Liver (tissue), 3 donors: ENCODE results near the gene PSMD1.

Experiments
- EGR1 ChIP-seq, 2 donors: IDR thresholded peaks; 2 replicates each; pipeline ENCODE4 v1.6.1; 2016 to 2018; ENCODE audit warnings: antibody characterized with exemption in 2 of 2, low read depth in 2 of 2
- FOXA1 ChIP-seq: IDR thresholded peaks from 2 replicates; pipeline ENCODE4 v1.6.1; 2016; ENCODE audit warnings: antibody characterized with exemption
- GABPA ChIP-seq, 2 donors: IDR thresholded peaks in 1 of 2; conservative IDR thresholded peaks in 1 of 2; 2 replicates each; pipeline ENCODE4 v1.6.1; 2016; ENCODE audit warnings: antibody characterized with exemption in 2 of 2, mild to moderate bottlenecking in 1 of 2, moderate library complexity in 1 of 2
- HNF4A ChIP-seq, 2 donors: conservative IDR thresholded peaks; 2 replicates each; pipeline ENCODE4 v1.6.1; 2016; ENCODE audit warnings: antibody characterized with exemption in 2 of 2, mild to moderate bottlenecking in 2 of 2
- JUND ChIP-seq, 2 donors: IDR thresholded peaks; 2 replicates each; pipeline ENCODE4 v1.6.1; 2016; ENCODE audit warnings: antibody characterized with exemption in 2 of 2
- RAD21 ChIP-seq, 2 donors: IDR thresholded peaks; 2 replicates each; pipeline ENCODE4 v1.6.1; 2016; ENCODE audit warnings: antibody characterized with exemption in 2 of 2, mild to moderate bottlenecking in 2 of 2
- RXRA ChIP-seq, 2 donors: IDR thresholded peaks; 2 replicates each; pipeline ENCODE4 v1.6.1; 2017 to 2018; ENCODE audit warnings: antibody characterized with exemption in 2 of 2, mild to moderate bottlenecking in 1 of 2
- TAF1 ChIP-seq: conservative IDR thresholded peaks from 2 replicates; pipeline ENCODE4 v1.6.1; 2016; ENCODE audit warnings: antibody characterized with exemption, mild to moderate bottlenecking
- YY1 ChIP-seq: IDR thresholded peaks from 2 replicates; pipeline ENCODE4 v1.6.1; 2016; ENCODE audit warnings: antibody characterized with exemption, mild to moderate bottlenecking
- TF ChIP-seq, protein P1 (sequence below): fragments of 150-350 bp; IDR thresholded peaks from 2 replicates; pipeline ENCODE4 v1.5.1; 2017; ENCODE audit warnings: improper control_type of control experiment, low read depth, low read length; ENCODE audit not compliant: missing input control
- TF ChIP-seq, protein P2 (sequence below): IDR thresholded peaks from 2 replicates; pipeline ENCODE4 v1.6.1; 2016; ENCODE audit warnings: antibody characterized with exemption, mild to moderate bottlenecking
- TF ChIP-seq, protein P3 (sequence below): IDR thresholded peaks from 2 replicates; pipeline ENCODE4 v1.6.1; 2016; ENCODE audit warnings: antibody characterized with exemption
- donor health status: healthy.
- donor health status: healthy.

DNA sequence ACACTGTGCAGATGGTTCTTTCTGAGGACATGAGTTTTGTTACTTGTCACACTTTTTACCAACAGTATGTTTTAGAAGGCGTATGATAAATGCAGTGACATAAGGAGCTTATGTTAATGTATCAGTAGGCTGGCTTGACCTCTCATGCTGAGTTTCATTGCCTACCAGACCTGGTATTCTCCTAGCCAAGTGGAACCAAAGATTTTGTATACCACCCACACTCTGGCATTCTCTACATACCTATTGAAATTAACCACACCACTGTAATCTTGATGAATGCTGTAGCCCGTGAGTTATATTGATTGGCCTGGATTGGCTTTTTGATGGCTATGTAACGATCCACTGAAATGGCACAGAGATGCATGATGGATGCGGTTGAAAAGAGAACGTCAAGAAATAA is 56.8 kb downstream of the PSMD1 start:
- TF ChIP-seq EGR1 (IDR thresholded peaks at IDR 0.05; ENCODE audit: low read depth in 2 of 2) = no peak
- TF ChIP-seq, protein P1, sequence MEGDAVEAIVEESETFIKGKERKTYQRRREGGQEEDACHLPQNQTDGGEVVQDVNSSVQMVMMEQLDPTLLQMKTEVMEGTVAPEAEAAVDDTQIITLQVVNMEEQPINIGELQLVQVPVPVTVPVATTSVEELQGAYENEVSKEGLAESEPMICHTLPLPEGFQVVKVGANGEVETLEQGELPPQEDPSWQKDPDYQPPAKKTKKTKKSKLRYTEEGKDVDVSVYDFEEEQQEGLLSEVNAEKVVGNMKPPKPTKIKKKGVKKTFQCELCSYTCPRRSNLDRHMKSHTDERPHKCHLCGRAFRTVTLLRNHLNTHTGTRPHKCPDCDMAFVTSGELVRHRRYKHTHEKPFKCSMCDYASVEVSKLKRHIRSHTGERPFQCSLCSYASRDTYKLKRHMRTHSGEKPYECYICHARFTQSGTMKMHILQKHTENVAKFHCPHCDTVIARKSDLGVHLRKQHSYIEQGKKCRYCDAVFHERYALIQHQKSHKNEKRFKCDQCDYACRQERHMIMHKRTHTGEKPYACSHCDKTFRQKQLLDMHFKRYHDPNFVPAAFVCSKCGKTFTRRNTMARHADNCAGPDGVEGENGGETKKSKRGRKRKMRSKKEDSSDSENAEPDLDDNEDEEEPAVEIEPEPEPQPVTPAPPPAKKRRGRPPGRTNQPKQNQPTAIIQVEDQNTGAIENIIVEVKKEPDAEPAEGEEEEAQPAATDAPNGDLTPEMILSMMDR = no peak
- no peak for TF ChIP-seq RAD21 (IDR thresholded peaks at IDR 0.05)
- TF ChIP-seq, protein P2, sequence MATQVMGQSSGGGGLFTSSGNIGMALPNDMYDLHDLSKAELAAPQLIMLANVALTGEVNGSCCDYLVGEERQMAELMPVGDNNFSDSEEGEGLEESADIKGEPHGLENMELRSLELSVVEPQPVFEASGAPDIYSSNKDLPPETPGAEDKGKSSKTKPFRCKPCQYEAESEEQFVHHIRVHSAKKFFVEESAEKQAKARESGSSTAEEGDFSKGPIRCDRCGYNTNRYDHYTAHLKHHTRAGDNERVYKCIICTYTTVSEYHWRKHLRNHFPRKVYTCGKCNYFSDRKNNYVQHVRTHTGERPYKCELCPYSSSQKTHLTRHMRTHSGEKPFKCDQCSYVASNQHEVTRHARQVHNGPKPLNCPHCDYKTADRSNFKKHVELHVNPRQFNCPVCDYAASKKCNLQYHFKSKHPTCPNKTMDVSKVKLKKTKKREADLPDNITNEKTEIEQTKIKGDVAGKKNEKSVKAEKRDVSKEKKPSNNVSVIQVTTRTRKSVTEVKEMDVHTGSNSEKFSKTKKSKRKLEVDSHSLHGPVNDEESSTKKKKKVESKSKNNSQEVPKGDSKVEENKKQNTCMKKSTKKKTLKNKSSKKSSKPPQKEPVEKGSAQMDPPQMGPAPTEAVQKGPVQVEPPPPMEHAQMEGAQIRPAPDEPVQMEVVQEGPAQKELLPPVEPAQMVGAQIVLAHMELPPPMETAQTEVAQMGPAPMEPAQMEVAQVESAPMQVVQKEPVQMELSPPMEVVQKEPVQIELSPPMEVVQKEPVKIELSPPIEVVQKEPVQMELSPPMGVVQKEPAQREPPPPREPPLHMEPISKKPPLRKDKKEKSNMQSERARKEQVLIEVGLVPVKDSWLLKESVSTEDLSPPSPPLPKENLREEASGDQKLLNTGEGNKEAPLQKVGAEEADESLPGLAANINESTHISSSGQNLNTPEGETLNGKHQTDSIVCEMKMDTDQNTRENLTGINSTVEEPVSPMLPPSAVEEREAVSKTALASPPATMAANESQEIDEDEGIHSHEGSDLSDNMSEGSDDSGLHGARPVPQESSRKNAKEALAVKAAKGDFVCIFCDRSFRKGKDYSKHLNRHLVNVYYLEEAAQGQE = no peak
- no peak for TF ChIP-seq HNF4A (conservative IDR thresholded peaks at IDR 0.05)
- TF ChIP-seq, protein P3, sequence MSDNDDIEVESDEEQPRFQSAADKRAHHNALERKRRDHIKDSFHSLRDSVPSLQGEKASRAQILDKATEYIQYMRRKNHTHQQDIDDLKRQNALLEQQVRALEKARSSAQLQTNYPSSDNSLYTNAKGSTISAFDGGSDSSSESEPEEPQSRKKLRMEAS = no peak
- TF ChIP-seq RXRA (IDR thresholded peaks at IDR 0.05) = no peak
- no peak for TF ChIP-seq TAF1
- no peak for TF ChIP-seq JUND (IDR thresholded peaks at IDR 0.05)
- no peak for TF ChIP-seq FOXA1
- no peak for TF ChIP-seq YY1
- TF ChIP-seq GABPA (IDR thresholded peaks at IDR 0.05 in 1 of 2, conservative IDR thresholded peaks at IDR 0.05 in 1 of 2) = no peak
